DND-41 (cell line): Measurements from ENCODE around the gene TNRC6B.
A peak's percentile ranks its signal among the peaks of the same experiment; 100 is the strongest.

Experiments used
- ATAC-seq: fragments of 200-7000 bp; cut with Tn5 transposase; 3 replicates; pipeline ENCODE4 v1.9.1; 2021; ENCODE audit warnings: low read depth; ENCODE audit not compliant: insufficient read depth
- DNase-seq: peaks from one replicate; pipeline ENCODE4 v3.0.0-alpha.2; 2020
- H2AFZ ChIP-seq: 2 replicates; pipeline ENCODE4 v1.6.0; 2012; ENCODE audit warnings: low read depth, low read length
- H3K27ac ChIP-seq: 2 replicates; pipeline ENCODE4 v1.5.1; 2012; ENCODE audit warnings: low read length, inconsistent platforms
- H3K27me3 ChIP-seq: fragments of 200-600 bp; sonication (generic); 2 replicates; pipeline ENCODE4 v1.6.0; 2012; ENCODE audit warnings: low read length, mild to moderate bottlenecking, inconsistent platforms; ENCODE audit not compliant: insufficient read depth, poor library complexity
- H3K36me3 ChIP-seq: 2 replicates; pipeline ENCODE4 v1.5.1; 2012; ENCODE audit warnings: low read length, inconsistent platforms; ENCODE audit not compliant: insufficient read depth
- H3K4me1 ChIP-seq: 2 replicates; pipeline ENCODE4 v1.5.1; 2012; ENCODE audit warnings: mild to moderate bottlenecking, low read length; ENCODE audit not compliant: insufficient read depth
- H3K4me2 ChIP-seq: 2 replicates; pipeline ENCODE4 v1.6.0; 2012; ENCODE audit warnings: mild to moderate bottlenecking, moderate library complexity, low read length, inconsistent platforms; ENCODE audit not compliant: insufficient read depth
- H3K4me3 ChIP-seq, 2 experiments: fragments of 200-600 bp in 1 of 2; shearing (Covaris generic) in 1 of 2; 2 replicates each; pipeline ENCODE4 v1.5.1; 2012 to 2016; ENCODE audit warnings: inconsistent platforms in 2 of 2, low read length in 2 of 2, mild to moderate bottlenecking in 2 of 2, low read depth in 1 of 2, moderate library complexity in 1 of 2
- H3K79me2 ChIP-seq: 2 replicates; pipeline ENCODE4 v1.6.0; 2012; ENCODE audit warnings: low read length, inconsistent platforms; ENCODE audit not compliant: insufficient read depth
- H3K9ac ChIP-seq: 2 replicates; pipeline ENCODE4 v1.6.0; 2012; ENCODE audit warnings: low read depth, mild to moderate bottlenecking, inconsistent platforms, low read length, moderate library complexity
- H3K9me3 ChIP-seq: 2 replicates; pipeline ENCODE4 v1.5.1; 2012; ENCODE audit warnings: low read length, moderate library complexity, mild to moderate bottlenecking, inconsistent platforms; ENCODE audit not compliant: insufficient read depth, severe bottlenecking
- H4K20me1 ChIP-seq: 2 replicates; pipeline ENCODE4 v1.6.0; 2012; ENCODE audit warnings: low read length; ENCODE audit not compliant: insufficient read depth
- CTCF ChIP-seq: IDR thresholded peaks from 2 replicates; pipeline ENCODE4 v1.5.1; 2012; ENCODE audit warnings: borderline replicate concordance, low read length, moderate library complexity, mild to moderate bottlenecking; ENCODE audit not compliant: poor library complexity, severe bottlenecking; ENCODE audit errors: extremely low read depth
- EZH2 ChIP-seq: IDR thresholded peaks from 3 replicates; pipeline ENCODE4 v1.6.1; 2012; ENCODE audit warnings: borderline replicate concordance, low read depth, mild to moderate bottlenecking, moderate library complexity, low read length, inconsistent platforms; ENCODE audit not compliant: severe bottlenecking

The TNRC6B gene

DNA sequence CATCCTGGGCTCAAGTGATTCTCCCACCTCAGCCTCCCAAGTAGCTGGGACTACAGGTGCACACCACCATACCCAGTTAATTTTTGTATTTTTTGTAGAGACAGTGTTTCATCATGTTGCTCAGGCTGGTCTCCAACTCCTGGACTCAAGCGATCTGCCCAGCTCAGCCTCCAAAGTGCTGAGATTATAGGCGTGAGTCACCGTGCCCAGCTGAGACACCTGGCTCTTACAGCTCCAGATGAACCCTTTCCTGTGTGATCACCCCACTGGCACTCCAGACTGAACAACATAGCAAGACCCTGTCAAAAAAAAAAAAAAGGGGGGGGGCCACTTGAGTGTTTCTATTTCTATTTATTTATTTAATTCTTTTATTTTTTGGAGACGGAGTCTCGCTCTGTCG lies 167.5 kb downstream of the TNRC6B start:
- Histone ChIP-seq H2AFZ (no peak overlapping the region), H3K27ac (no peak overlapping the region; the same call in 1 of the 2 replicates), H3K79me2 (peaks cover 46% of the 10 kb centered on the region), H3K9ac (peak overlapping the region; percentile 75), H3K27me3 (no peaks in the 10 kb centered on the region), H4K20me1 (peaks cover 6% of the 10 kb centered on the region; the same call in 1 of the 2 replicates), H3K9me3 (no peaks in the 10 kb centered on the region), H3K4me1 (peaks cover 33% of the 10 kb centered on the region), H3K4me3 (peak overlapping the region; percentile 67 to 93; a peak in 3 of 4 replicates), H3K36me3 (peaks cover 19% of the 10 kb centered on the region), H3K4me2 (peak overlapping the region; percentile 89)
- ATAC-seq, result no peak
- TF ChIP-seq CTCF (no peak), EZH2 (no peak)
- DNase-seq, result peak; percentile 29

DNA sequence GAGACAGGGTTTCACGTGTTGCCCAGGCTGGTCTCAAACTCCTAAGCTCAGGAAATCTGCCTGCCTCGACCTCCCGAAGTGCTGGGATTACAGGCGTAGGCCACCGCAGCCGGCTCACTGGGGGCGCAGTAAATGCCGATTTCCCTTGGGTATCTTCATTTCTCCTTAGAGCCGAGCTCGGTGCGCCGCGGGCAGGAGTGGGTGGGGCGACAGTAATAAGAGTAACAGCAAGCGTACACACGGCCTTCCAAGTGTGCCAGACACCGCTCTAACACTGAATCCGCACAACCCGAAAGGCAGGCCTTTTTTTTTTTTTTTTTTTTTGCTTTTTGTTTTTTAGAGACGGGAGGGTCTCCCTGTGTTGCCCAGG lies 168.1 kb downstream of the TNRC6B start:
- Histone ChIP-seq H3K4me2 (peak overlapping the region; percentile 89), H3K4me3 (peak overlapping the region; percentile 67 to 93), H2AFZ (peak overlapping the region; percentile 97), H3K27me3 (no peaks in the 10 kb centered on the region), H3K36me3 (peaks cover 24% of the 10 kb centered on the region), H3K27ac (peak overlapping the region; percentile 87), H3K9me3 (no peaks in the 10 kb centered on the region), H4K20me1 (peaks cover 6% of the 10 kb centered on the region; the same call in 1 of the 2 replicates), H3K79me2 (peaks cover 46% of the 10 kb centered on the region), H3K9ac (peak overlapping the region; percentile 75), H3K4me1 (peaks cover 33% of the 10 kb centered on the region)
- ATAC-seq (peak; percentile 41), DNase-seq (peak; percentile 65)
- TF ChIP-seq EZH2, result no peak
- TF ChIP-seq CTCF, result no peak

GRCh38 chr22:40346185-40347118 lies 168.7 kb downstream of the TNRC6B start, which contains the start of gene ADSL:
Gene ADSL, plus strand, starts transcription at chr22:40346500. Its CDS starts 59 bp downstream, at chr22:40346559.
- Histone ChIP-seq H4K20me1 (peaks cover 6% of the 10 kb centered on the region; the same call in 1 of the 2 replicates), H3K27ac (peak within 1 kb of the TSS; percentile 87), H3K36me3 (peaks cover 28% of the 10 kb centered on the region), H3K9me3 (no peaks in the 10 kb centered on the region), H3K4me2 (peak within 1 kb of the TSS; percentile 89), H3K27me3 (no peaks in the 10 kb centered on the region), H3K4me3 (peak within 1 kb of the TSS; percentile 67 to 93), H3K4me1 (peaks cover 33% of the 10 kb centered on the region), H2AFZ (peak within 1 kb of the TSS; percentile 97), H3K79me2 (peaks cover 46% of the 10 kb centered on the region), H3K9ac (peak within 1 kb of the TSS; percentile 75)
- ATAC-seq, result peak; percentile 93
- no peak for TF ChIP-seq EZH2
- peak; percentile 25 for TF ChIP-seq CTCF
- peak; percentile 88 for DNase-seq
